GM12892 (cell line): ENCODE results near the gene PES1.
"Not testable (repeated sequence)": the region's sequence is repeated elsewhere in the genome, so short reads cannot be mapped to it uniquely, and the experiment has no call there.

Experiments used
- DNase-seq: peaks from one replicate; pipeline ENCODE4 v3.0.0; 2011; ENCODE audit not compliant: insufficient read length
- FAIRE-seq: peaks from 2 replicates; lab custom pipeline; 2011; peaks lifted over from hg19 to GRCh38; lab: Jason Lieb, UNC
- POLR2A ChIP-seq: IDR thresholded peaks from 2 replicates; pipeline ENCODE4 v1.6.1; 2011; ENCODE audit warnings: low read depth, low read length, control low read depth
- POLR2AphosphoS5 ChIP-seq: IDR thresholded peaks from 2 replicates; pipeline ENCODE4 v1.6.1; 2011; ENCODE audit warnings: low read depth, low read length, control low read depth
- TAF1 ChIP-seq: IDR thresholded peaks from 2 replicates; pipeline ENCODE4 v1.6.1; 2011; ENCODE audit warnings: low read depth, mild to moderate bottlenecking, control low read depth, low read length, borderline replicate concordance

PES1 gene

GRCh38 chr22:30569674-30570202 lies 22.0 kb downstream of the PES1 start:
- no peak for DNase-seq
- TF ChIP-seq POLR2AphosphoS5 (no peak), POLR2A (no peak), TAF1 (no peak)
- no peak for FAIRE-seq

DNA sequence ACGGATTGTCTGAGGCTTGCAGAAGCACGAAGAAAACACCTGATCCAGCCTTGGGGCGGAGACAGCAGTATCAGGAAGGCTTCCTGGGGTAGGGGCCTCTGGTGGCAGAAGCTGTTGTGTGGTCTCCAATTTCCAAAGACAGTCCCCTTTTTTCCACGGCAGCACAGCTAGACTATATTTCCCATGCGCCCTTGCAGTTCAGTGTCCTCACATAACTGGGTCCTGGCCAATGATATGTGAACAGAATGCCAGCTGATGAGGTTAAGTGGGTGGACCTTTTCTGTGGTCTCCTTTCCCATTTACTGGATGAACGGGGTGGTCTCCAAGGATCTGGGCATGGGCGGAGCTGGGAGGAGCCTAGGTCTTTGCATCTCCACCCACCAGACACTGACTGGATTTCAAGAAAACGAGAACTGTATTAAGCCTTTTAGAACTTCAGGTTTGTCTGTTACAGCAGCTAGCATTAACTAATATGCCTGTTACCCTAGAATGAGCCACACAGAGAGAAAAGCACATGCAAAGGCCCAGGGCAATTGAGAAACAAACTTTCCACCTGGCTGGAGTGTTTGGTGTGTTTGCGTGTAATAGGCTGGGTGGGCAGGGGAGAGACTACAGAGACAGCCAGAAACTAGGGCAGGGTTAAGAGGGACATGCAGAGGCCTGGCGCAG lies 23.4 kb downstream of the PES1 start:
- no peak for FAIRE-seq

DNA sequence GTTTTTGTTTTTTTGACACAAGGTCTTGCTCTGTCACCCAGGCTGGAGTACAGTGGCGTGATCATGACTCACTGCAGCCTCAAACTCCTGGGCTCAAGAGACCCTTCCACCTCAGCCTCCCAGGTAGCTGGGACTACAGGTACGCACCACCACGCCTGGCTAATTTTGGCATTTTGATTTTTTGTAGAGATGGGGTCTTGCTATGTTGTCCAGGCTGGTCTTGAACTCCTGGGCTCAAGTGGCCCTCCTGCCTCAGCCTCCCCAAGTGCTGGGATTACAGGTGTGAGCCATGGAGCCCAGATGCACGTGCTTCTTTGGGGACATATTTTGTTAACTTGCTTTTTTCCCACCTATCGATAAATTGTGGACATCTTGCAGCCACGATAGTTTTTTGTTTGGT lies 24.4 kb downstream of the PES1 start:
- not testable (repeated sequence) for DNase-seq, FAIRE-seq

More for the DNA sequence above, 23.4 kb downstream of the PES1 start:
- no peak for DNase-seq
- TF ChIP-seq POLR2A (no peak), POLR2AphosphoS5 (no peak), TAF1 (no peak)

- no peak for DNase-seq
- no peak for FAIRE-seq
- TF ChIP-seq TAF1 (no peak), POLR2A (no peak), POLR2AphosphoS5 (no peak)
Measured at GRCh38 chr22:30566125-30566524, 25.6 kb downstream of the PES1 start.

DNA sequence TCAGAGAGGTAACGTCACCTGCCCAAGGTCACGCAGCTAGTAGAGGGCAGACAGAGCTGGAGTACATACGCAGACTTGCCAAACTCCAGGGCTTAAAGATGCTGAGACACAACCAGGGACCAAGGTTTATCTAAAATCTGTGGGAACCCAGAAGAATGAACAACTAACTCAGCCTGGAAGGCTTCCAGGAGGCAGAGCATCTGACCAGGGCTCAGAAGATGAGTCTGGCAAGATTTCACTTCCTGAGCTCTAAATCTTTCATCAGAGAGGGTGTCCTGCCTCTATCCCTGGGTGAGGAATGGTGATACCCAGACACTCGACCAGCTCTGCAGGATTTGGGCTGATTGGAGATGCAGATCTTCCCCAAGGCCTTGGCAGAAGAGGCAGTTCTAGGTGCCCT lies 26.4 kb downstream of the PES1 start:
- DNase-seq = no peak
- TF ChIP-seq POLR2A = no peak
- no peak for TF ChIP-seq TAF1
- no peak for TF ChIP-seq POLR2AphosphoS5
- FAIRE-seq = no peak

- TF ChIP-seq POLR2A = no peak
- FAIRE-seq (no peak), DNase-seq (no peak)
Measured at GRCh38 chr22:30564761-30565119, 27.0 kb downstream of the PES1 start.

DNA sequence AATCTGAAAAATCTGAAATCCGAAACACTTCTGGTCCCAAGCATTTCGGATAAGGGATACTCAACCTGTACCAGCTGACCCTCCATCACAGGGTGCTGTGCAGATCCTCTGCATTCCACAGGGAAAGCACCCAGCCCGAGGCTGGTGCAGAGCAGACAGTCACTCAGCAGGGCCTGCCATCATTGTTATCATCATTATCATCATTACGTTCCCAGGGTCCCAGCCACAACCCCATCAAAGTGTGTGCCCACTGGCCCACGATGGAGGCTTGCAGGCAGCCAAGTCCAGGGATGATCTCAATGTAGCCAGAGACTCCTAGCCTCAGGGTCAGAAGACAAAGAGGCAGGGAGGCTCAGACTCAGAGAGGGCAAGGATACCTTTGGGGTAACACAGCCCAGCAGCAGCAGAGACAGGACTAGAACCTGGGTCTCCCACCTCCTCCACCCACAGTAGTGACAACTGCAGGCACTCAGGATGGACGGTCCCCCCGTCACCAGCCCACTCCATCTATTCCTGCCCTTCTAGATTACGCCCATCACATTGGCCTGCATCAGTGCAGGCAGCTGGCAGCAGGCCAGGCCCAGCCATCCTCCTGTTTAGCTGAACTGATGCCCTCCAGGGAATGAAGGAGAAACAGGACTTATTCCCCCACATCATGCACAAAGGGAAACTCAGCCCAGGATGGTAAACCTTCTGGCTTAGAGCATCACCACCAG lies 27.5 kb downstream of the PES1 start:
- TF ChIP-seq POLR2A (no peak), TAF1 (no peak), POLR2AphosphoS5 (no peak)
- DNase-seq (no peak), FAIRE-seq (no peak)

DNA sequence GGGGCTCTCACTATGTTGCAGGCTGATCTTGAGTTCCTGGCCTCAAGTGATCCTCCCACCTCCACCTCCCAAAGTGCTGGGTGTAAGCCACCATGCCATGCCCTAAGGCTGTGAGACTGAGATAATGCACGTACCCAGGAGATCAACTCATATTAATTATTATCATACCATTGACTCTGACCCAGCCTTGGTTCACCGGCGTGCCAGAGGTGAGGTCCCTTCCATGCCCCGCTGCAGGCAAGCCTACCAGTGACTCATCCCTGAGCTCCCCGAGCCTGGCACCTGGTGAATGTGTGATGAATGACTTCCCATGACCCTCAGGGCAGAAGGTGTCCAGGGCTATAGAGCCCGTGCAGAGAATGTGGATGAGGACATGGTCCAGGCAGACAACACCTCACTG lies 29.3 kb downstream of the PES1 start:
- FAIRE-seq = no peak
- DNase-seq = no peak
- TF ChIP-seq POLR2A = no peak
- TF ChIP-seq TAF1 = no peak
- no peak for TF ChIP-seq POLR2AphosphoS5

DNA sequence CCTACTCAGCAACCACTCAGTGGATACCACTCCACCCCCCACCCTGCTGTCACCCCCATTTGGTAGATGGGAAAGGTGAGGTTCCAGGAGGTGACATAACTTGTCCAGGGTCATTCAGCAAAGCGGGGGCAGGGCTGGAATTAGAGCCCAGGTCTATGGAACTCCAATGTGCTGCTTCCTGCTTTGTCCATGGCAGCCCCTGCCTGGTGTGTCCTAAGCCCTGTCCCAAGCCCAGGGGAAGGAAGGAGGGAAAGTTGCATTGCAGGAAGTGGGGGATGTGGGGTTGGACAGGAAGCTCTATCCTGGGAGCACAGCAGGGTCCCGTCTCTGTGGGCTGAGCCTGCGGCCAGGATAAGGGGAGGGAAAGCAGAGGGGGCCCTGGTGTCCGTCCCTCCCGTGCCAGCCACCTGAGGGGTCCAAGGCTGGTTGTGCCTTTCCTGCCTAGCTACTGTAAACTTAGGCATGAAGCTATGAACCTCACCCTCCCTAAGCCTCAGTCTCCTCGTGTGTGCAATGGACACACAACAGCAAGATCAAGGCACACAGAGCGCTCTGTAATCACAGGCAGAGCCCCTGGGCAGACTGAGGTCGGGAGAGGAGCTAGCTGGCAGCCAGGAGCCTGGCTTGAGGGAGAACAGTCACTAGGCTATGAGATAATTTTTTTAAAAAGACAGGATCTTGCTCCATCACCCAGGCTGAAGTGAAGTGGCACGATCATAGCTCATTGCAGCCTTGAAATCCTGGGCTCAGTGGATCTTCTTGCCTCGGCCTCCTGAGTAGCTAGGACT lies 30.1 kb downstream of the PES1 start:
- FAIRE-seq (no peak), DNase-seq (no peak)
- no peak for TF ChIP-seq POLR2A
- TF ChIP-seq POLR2AphosphoS5 = no peak
- no peak for TF ChIP-seq TAF1

DNA sequence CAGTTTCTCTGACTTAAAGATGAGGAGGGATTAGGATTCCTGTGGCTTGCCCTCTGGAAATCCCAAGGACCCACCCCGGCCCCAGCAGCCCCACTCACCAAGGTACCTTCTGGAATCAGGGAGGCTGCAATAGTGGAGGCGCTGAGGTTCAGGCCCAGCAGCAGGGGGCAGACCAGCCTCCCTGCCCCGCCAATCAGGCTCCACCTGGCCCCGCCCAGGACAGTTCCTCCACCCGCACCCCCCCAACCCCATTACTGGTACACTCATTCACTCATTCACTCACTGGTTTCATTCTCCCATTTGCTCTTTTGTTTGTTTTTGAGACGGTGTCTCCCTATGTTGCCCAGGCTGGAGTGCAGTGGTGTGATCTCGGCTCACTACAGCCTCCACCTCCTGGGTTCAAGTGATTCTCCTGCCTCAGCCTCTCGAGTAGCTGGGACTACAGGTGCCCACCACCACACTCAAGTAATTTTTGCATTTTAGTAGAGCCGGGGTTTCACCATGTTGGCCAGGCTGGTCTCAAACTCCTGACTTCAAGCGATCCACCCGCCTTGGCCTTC lies 31.0 kb downstream of the PES1 start:
- DNase-seq, FAIRE-seq: not testable (repeated sequence)

DNA sequence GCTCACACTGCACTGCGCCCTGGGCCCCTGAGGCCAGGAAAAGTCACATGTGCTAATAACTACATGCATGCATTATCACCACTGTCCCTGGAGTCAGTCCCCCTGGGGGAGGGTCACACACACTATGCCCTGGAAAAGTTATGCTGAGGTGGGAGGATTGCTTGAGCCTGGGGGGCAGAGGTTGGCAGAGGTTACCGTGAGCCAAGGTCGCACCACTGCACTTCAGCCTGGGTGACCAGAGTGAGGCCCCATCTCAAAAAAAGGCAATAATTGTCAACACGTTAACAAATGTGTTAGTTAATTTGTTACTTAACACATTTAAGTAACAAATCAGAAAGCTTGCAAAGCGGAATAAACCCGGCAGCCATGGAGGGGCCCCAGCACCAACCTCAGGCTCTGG lies 31.8 kb downstream of the PES1 start:
- no peak for DNase-seq
- no peak for FAIRE-seq
- TF ChIP-seq POLR2A (no peak), POLR2AphosphoS5 (no peak)

DNA sequence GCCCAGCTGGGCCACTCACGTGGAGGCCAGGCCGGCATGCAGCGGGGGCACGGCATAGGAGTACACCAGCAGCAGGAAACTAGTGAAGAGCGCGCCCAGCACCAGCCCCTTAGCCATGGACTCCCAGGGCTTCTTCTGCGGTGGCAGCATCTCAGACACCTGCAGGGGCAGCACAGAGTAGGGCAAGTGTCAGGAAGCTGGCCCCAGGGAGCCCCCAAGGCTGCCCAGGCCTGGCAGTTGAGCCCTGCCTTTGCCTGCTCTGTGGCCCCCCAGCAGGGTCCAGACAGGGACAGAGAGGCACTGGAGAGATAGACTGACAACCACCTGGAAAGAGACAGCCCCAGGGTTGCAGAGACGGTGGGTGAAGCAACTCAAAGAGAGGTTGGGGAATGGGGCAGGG lies 34.5 kb downstream of the PES1 start:
- DNase-seq = no peak
- FAIRE-seq = no peak
- no peak for TF ChIP-seq POLR2A
- no peak for TF ChIP-seq POLR2AphosphoS5
- TF ChIP-seq TAF1 = no peak
